GM20000 (cell line): Measurements from ENCODE around the gene EZH1.

Source experiments
- DNase-seq: peaks from one replicate; pipeline ENCODE4 v3.0.0; 2012; ENCODE audit warnings: low spot score
- CTCF ChIP-seq: IDR thresholded peaks from 2 replicates; pipeline ENCODE4 v1.5.1; 2012; ENCODE audit warnings: mild to moderate bottlenecking, control low read depth; ENCODE audit errors: extremely low read depth, missing control alignments

EZH1 gene

GRCh38 chr17:42723636-42724035, 21.2 kb downstream of the EZH1 start:
- TF ChIP-seq CTCF, result no peak
- no peak for DNase-seq

GRCh38 chr17:42720996-42721583, 23.8 kb downstream of the EZH1 start:
- DNase-seq, result peak; percentile 77
- peak; percentile 57 for TF ChIP-seq CTCF

GRCh38 chr17:42709561-42709960, 35.3 kb downstream of the EZH1 start:
- no peak for TF ChIP-seq CTCF

GRCh38 chr17:42708588-42708987, 36.3 kb downstream of the EZH1 start:
- DNase-seq, result no peak

More at GRCh38 chr17:42709561-42709960, 35.3 kb downstream of the EZH1 start:
- no peak for DNase-seq

GRCh38 chr17:42706732-42707131, 38.1 kb downstream of the EZH1 start:
- DNase-seq, result no peak
- TF ChIP-seq CTCF, result no peak

More at GRCh38 chr17:42708588-42708987, 36.3 kb downstream of the EZH1 start:
- TF ChIP-seq CTCF, result no peak

- no peak for TF ChIP-seq CTCF
- peak; percentile 78 for DNase-seq
Measured at GRCh38 chr17:42704837-42705494, 39.9 kb downstream of the EZH1 start.

GRCh38 chr17:42704490-42704836, 40.4 kb downstream of the EZH1 start:
- DNase-seq, result no peak
- TF ChIP-seq CTCF, result no peak
